PC-9 (cell line): ENCODE measurements around the gene MFSD6L. TPM values are rescaled to one million over a fixed set of nuclear protein-coding genes. Genes with fewer than 3 reads are reported as not detected.

Source experiments
- BruUV-seq: library from RNA; stranded (reverse); fragments of 400-500 nt; replicated peaks from 2 replicates; lab custom pipeline; 2021; lab: Mats Ljungman, UMichigan
- CTCF ChIA-PET: fragments of 300-600 bp; sonication (Branson Sonifier 250); formaldehyde crosslinking; loops from one replicate; lab custom pipeline; 2022; ENCODE audit warnings: antibody characterized with exemption; lab: Charles Lee
- POLR2A ChIA-PET: fragments of 300-600 bp; sonication (Branson Sonifier 250); formaldehyde crosslinking; loops from one replicate; lab custom pipeline; 2022; ENCODE audit warnings: antibody characterized with exemption; ENCODE audit not compliant: unreplicated experiment; lab: Charles Lee
- DNase-seq, 2 experiments: peaks; one replicate each; pipeline versions ENCODE4 v3.0.0 to v3.0.0-alpha.2; 2015 to 2022; ENCODE audit warnings: mixed read lengths in 1 of 2
- H2AFZ ChIP-seq: fragments of 200-600 bp; sonication (generic); 2 replicates; pipeline ENCODE4 v1.8.1; 2017; ENCODE audit warnings: antibody characterized with exemption
- H3F3A ChIP-seq: fragments of 200-600 bp; sonication (generic); 2 replicates; pipeline ENCODE4 v1.8.1; 2017; ENCODE audit warnings: antibody characterized with exemption, mild to moderate bottlenecking, low read depth; ENCODE audit not compliant: insufficient read depth
- H3K27ac ChIP-seq: fragments of 200-600 bp; sonication (generic); 2 replicates; pipeline ENCODE4 v1.6.1; 2016; ENCODE audit warnings: mixed run types
- H3K27me3 ChIP-seq: fragments of 200-600 bp; sonication (generic); 2 replicates; pipeline ENCODE4 v1.6.1; 2016; ENCODE audit warnings: low read depth, mixed run types; ENCODE audit not compliant: insufficient read depth
- H3K36me3 ChIP-seq: fragments of 200-600 bp; sonication (generic); 2 replicates; pipeline ENCODE4 v1.6.1; 2016; ENCODE audit warnings: low read depth, mixed run types
- H3K4me1 ChIP-seq: fragments of 200-600 bp; sonication (generic); replicated peaks from 2 replicates; pipeline ENCODE4 v1.6.1; 2016; ENCODE audit warnings: mixed run types; ENCODE audit not compliant: insufficient read depth
- H3K4me2 ChIP-seq: fragments of 200-600 bp; sonication (generic); 2 replicates; pipeline ENCODE4 v1.6.1; 2017; ENCODE audit warnings: mixed run types
- H3K4me3 ChIP-seq: fragments of 200-600 bp; sonication (generic); 2 replicates; pipeline ENCODE4 v1.6.1; 2016; ENCODE audit warnings: mixed run types
- H3K79me2 ChIP-seq: fragments of 200-600 bp; sonication (generic); 2 replicates; pipeline ENCODE4 v1.6.1; 2017; ENCODE audit warnings: low read depth, mixed run types
- H3K9me2 ChIP-seq: fragments of 200-600 bp; sonication (generic); 2 replicates; pipeline ENCODE4 v1.8.1; 2017; ENCODE audit warnings: mild to moderate bottlenecking; ENCODE audit not compliant: insufficient read depth
- H3K9me3 ChIP-seq: fragments of 200-600 bp; sonication (generic); 2 replicates; pipeline ENCODE4 v1.8.1; 2016; ENCODE audit warnings: low read depth; ENCODE audit not compliant: insufficient read depth
- H4K20me1 ChIP-seq: fragments of 200-600 bp; sonication (generic); 2 replicates; pipeline ENCODE4 v1.8.1; 2017; ENCODE audit not compliant: insufficient read depth
- EZH2 ChIP-seq: fragments of 200-600 bp; sonication (generic); IDR thresholded peaks from 2 replicates; pipeline ENCODE4 v1.8.0; 2017; ENCODE audit warnings: antibody characterized with exemption, low read depth
- intact Hi-C: fragments of 100-400 bp; cut with micrococcal nuclease; formaldehyde crosslinking; loops from one replicate; pipeline ENCODE4 v1.10.0; 2022; ENCODE audit not compliant: unreplicated experiment
- total RNA-seq: library from RNA; stranded (reverse); gene quantifications from 2 replicates; pipeline ENCODE4 v1.2.3, GENCODE V29; 2021
- TF ChIP-seq, protein P1 (sequence below): fragments of 200-600 bp; sonication (generic); conservative IDR thresholded peaks from 2 replicates; pipeline ENCODE4 v1.6.1; 2017; ENCODE audit warnings: mixed run types, antibody characterized with exemption, mild to moderate bottlenecking, moderate library complexity

MFSD6L gene
- total RNA-seq, 1 experiment from 2014 or later = not detected

GRCh38 chr17:8753136-8753975 is 45.8 kb downstream of the MFSD6L start:
- Histone ChIP-seq H3K9me2 (no peaks in the 10 kb centered on the region), H2AFZ (no peak overlapping the region), H3K79me2 (no peaks in the 10 kb centered on the region), H3K27ac (no peak overlapping the region), H3K9me3 (no peaks in the 10 kb centered on the region), H4K20me1 (no peaks in the 10 kb centered on the region), H3K36me3 (no peaks in the 10 kb centered on the region), H3K27me3 (peaks cover 46% of the 10 kb centered on the region), H3K4me3 (no peak overlapping the region), H3K4me2 (no peak overlapping the region), H3K4me1 (no peaks in the 10 kb centered on the region), H3F3A (no peaks in the 10 kb centered on the region)
- no TSS peak for BruUV-seq
- ChIA-PET CTCF (no interaction called here), POLR2A (no interaction called here)
- no peak for DNase-seq
- intact Hi-C loops = no loop called here
- TF ChIP-seq, protein P1, sequence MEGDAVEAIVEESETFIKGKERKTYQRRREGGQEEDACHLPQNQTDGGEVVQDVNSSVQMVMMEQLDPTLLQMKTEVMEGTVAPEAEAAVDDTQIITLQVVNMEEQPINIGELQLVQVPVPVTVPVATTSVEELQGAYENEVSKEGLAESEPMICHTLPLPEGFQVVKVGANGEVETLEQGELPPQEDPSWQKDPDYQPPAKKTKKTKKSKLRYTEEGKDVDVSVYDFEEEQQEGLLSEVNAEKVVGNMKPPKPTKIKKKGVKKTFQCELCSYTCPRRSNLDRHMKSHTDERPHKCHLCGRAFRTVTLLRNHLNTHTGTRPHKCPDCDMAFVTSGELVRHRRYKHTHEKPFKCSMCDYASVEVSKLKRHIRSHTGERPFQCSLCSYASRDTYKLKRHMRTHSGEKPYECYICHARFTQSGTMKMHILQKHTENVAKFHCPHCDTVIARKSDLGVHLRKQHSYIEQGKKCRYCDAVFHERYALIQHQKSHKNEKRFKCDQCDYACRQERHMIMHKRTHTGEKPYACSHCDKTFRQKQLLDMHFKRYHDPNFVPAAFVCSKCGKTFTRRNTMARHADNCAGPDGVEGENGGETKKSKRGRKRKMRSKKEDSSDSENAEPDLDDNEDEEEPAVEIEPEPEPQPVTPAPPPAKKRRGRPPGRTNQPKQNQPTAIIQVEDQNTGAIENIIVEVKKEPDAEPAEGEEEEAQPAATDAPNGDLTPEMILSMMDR = no peak
- TF ChIP-seq EZH2 = no peak

GRCh38 chr17:8749616-8750015 is 49.5 kb downstream of the MFSD6L start:
- no peak for DNase-seq
- peaks cover 17% of the 10 kb centered on the region for H3K27me3 ChIP-seq
- no peaks in the 10 kb centered on the region for H4K20me1 ChIP-seq
- BruUV-seq = no TSS peak
- no peak overlapping the region for H2AFZ ChIP-seq
- H3K4me3 ChIP-seq = no peak overlapping the region
- H3K4me2 ChIP-seq = no peak overlapping the region
- TF ChIP-seq EZH2 = no peak
- TF ChIP-seq, protein P1 = no peak
- H3K9me2 ChIP-seq = no peaks in the 10 kb centered on the region
- no peaks in the 10 kb centered on the region for H3K79me2 ChIP-seq
- intact Hi-C loops = loop anchor here (5.0 to 10.0 kb wide), 3 partner anchors 335 to 687 kb away; no protein-coding TSS in a partner anchor
- POLR2A ChIA-PET = no interaction called here
- H3F3A ChIP-seq = no peaks in the 10 kb centered on the region
- no peaks in the 10 kb centered on the region for H3K36me3 ChIP-seq
- H3K4me1 ChIP-seq = no peaks in the 10 kb centered on the region
- no peaks in the 10 kb centered on the region for H3K9me3 ChIP-seq
- H3K27ac ChIP-seq = no peak overlapping the region
- CTCF ChIA-PET = no interaction called here

- intact Hi-C loops = loop anchor here (5.0 to 10.0 kb wide), 3 partner anchors 333 to 685 kb away; no protein-coding TSS in a partner anchor
- no TSS peak for BruUV-seq
- Histone ChIP-seq H3K79me2 (no peaks in the 10 kb centered on the region), H4K20me1 (no peaks in the 10 kb centered on the region), H3K4me1 (no peaks in the 10 kb centered on the region), H2AFZ (no peak overlapping the region), H3K27ac (no peak overlapping the region), H3K9me2 (no peaks in the 10 kb centered on the region), H3K4me3 (no peak overlapping the region), H3K4me2 (no peak overlapping the region), H3F3A (no peaks in the 10 kb centered on the region), H3K9me3 (no peaks in the 10 kb centered on the region), H3K36me3 (no peaks in the 10 kb centered on the region), H3K27me3 (peaks cover 16% of the 10 kb centered on the region)
- ChIA-PET POLR2A (no interaction called here), CTCF (interaction anchor here (1.1 kb wide), 1 partner anchor 364 kb away, joined by 6 read pairs; no protein-coding TSS in a partner anchor)
- no peak for DNase-seq
- TF ChIP-seq, protein P1 = no peak
- no peak for TF ChIP-seq EZH2
These were observed 51.4 kb downstream of the MFSD6L start for GRCh38 chr17:8747742-8748141.

Other genes with a start within 250 kb of the MFSD6L start
- 1.6 and 1.7 TPM in 2 replicates for gene MYH10, start 168.6 kb downstream of the MFSD6L start, total RNA-seq
- gene CCDC42, start 54.5 kb downstream of the MFSD6L start, total RNA-seq = not detected in 2 replicates
- not detected in 2 replicates for gene SPDYE4, start 40.8 kb downstream of the MFSD6L start, total RNA-seq
- not detected in 2 replicates for gene PIK3R6, start 68.3 kb upstream of the MFSD6L start, total RNA-seq
- gene PIK3R5, start 166.3 kb upstream of the MFSD6L start, total RNA-seq = not detected in 2 replicates
- 17.7 and 24.5 TPM in 2 replicates for gene NTN1, start 222.1 kb upstream of the MFSD6L start, total RNA-seq